ENCODE data around the gene DBNL.

DNA sequence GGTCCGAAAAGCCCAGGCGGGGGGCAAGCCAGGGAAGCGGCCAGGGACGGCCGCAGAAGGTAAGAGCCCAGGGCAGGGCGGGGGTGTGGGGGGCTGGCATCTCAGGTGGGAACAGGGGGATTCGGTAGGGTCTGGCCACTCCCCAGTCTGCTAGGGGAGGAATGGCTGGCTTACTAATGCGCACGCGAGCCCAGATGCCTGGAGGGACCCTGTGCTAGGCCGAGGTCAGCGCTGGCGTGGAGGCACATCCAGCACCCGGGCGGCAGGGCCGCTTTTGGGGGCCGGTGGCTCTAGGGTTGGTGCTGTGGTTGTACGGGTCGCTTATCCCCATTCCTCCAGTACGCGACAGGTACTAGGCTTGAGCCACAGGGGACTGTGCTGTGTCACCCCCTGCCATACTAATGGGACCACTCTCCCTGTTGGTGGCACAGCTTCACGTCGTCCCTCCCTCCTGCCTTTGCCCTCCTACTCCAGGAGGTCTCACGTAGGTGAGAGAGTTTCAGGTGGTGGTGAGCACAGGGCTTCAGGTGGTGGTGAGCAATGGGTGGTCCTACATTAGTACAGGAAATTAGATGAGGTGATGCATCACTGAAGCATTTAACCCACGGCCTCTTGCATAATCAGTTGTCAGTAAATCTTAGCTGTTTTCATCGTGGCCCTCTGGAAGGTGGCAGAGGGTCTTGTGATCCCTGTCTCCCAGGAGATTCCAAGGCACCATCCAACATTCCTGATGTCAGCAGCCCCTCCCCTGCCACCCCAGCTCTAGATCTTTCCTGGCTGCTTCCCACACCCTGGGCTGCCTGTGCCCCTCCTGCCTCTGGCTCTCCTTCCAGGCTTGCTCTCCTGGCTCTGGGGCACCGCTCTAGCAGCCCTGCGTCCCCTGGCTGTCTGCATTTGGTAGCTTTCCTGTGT lies 60.6 kb downstream of the DBNL start:
- no peak for TF ChIP-seq CTCF (IDR thresholded peaks at IDR 0.05)
- TF ChIP-seq POLR2A (IDR thresholded peaks at IDR 0.05) = no peak
